CD4-positive, alpha-beta T cell treated with Interleukin-4 for 4 hours (primary cell): ENCODE measurements around the gene AKR1E2.

ENCODE experiments used
- DNase-seq: peaks from one replicate; pipeline ENCODE4 v3.0.0-alpha.2; 2020

AKR1E2 gene

DNA sequence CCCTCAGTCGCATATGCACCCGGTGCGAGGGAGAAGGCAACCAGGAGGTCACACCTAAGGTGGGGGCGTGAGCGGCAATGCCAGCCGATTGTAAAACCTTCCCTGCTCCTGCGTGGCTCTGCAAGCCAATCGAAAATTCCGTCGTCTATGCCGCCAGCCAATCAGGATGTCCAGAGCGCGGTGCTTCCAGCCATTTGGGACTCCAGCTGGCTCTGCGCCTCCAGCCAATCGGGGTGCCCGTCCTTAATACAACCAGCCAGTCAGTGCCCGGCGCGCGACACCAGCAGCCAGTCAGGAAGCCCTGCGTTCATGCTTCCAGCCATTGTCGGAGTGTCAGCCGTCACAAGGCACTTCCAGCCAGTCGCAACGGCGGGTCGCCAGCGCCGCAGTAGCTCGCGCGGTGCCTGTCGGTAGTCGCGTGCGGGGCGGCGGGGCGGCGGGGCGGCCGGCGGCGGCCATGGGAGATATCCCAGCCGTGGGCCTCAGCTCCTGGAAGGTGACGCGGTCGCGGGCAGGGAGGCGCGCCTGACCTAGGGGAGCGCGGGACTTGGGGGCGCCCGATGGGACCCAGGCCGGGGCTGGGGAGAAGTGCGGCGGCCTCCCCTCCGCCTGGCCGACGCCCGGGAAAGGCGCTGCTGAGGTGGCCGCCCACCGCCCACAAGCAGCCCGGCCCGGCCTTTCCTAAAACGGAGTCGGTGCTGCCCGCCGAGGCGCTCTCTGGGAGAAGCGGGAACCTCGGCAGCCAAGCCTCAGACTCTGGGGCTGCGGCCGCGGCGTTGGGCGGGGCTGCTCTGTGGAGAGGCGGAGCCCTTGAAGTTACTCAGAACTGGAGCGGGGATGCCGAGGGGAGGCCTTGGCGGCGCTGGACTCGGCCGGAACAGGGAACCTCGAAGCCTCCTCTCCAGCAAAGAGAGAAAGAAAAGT is at the start of gene AKR1E2:
AKR1E2 (plus strand) TSS at position 340 of the 924 bp plus-strand sequence; CDS start at position 458, 118 bp downstream.
- DNase-seq: peak; percentile 86

DNA sequence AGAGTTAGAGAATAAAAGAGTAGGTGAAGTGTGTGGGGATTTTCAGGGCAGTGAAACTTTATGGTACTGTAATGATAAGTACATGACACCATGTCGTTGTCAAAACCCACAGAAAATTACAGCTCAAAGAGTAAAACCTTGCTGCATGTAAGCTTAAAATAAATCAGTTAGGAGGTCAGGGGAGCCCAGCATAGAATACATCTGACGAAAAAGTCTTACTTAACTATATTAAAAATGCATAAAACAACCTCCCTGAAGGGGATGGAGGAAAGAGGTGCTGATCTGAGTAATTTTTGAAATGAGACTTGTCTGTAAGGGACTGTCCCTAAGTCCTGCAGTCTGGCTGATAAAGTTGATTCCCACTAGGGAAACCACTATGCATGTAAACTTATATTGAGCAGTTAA is 49.8 kb upstream of the AKR1E2 start:
- no peak for DNase-seq

DNA sequence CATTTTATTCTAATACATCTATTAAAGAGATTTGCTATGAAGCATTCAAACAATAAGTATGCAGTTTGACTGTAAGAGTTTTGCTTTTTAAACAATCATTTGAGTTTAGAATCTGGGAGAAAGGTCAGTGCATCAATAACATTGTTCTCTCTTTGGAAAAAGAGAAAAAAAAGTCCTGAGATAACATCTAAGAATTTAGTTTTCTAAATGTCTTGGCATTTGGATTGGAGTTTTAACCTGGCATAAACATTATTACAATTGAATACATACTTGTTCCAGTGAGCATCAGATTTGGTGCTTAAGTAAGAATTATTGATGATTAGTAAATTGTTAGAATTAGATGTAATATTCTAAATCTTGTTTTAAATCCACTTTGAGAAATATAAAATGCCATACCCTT is 47.2 kb upstream of the AKR1E2 start:
- no peak for DNase-seq

DNA sequence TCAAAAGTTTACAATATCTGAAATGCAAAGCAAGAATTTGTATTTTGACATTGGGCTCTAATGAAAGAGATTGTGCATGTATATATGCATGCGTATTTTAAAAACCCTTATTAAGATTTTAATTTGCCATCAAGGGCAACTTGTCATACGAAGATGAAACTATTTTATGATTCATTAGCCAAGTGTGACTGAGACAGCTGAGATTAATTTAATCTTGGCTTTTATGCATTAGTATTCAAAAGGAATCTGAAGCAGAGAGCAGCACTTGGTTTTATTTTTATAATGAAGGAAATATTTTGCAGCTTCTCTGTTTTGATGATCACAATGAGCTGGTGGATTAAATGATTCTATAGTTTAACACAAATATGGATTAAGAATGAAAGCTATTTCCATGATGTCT is 45.9 kb upstream of the AKR1E2 start:
- DNase-seq: no peak

DNA sequence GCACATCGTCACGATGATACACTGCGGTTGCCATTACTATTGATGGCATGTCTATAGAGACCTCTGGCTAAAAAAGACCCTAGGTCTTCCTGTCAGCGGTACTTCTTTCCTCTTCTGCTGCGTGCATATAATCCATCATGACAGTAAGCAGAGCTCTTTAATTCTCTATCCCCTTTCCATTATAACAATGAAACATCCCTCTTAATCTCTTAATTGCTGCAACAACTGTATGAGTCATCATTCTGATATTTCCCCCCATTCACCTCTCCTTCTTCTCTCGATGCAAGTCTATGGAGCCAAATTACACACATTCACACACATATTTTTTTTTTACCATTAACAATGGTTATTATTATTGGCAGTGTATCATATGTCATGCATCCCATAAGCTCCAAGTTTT is 45.2 kb upstream of the AKR1E2 start:
- DNase-seq: no peak

DNA sequence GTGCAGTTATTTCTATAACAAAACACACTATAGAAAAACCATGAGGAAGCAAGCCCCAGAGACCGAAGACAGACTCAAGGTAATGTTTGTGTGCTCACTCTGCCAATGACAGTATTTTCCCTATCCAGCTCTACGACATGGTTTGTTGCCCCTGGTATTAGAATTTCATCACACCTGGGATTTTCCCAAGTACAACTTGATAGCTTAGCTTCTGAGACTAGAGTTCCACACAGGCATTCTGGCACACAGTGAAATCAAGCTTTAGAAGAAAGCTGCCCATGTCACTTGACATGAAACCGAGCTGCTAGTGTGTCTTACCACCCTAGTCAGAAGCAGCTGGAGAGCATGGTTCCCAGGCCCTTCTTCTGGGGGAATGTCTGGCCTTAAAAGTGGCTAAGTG is 44.1 kb upstream of the AKR1E2 start:
- no peak for DNase-seq

DNA sequence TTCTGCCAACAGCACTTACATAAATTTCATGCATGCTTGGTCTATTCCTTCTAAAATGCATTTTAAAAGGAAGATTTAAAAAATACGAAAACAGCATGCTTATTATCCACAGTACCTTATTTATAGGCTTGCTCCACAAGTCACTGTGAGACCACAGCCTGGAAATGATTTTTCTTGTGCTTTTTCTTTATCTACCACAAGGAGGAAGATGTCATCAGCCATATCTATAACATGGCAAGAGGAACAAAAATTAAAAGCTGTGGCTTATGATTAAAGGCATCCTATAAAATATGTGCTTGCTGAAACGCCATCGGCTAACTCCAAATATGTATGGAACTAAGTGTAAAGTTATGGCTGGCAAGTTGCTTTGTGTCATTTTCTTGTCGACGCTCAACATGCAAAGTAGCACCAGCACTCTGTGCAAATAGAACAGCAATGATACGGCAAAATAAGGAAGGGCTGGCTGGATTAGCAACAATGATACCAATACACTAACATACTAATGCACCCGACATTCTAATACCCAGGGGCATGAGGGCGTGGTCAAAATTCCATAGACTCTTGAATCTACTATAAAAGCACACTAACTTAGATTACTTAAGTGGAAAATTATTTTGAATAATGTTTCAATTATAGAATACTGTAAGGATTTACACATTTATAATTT is 41.2 kb upstream of the AKR1E2 start:
- no peak for DNase-seq

DNA sequence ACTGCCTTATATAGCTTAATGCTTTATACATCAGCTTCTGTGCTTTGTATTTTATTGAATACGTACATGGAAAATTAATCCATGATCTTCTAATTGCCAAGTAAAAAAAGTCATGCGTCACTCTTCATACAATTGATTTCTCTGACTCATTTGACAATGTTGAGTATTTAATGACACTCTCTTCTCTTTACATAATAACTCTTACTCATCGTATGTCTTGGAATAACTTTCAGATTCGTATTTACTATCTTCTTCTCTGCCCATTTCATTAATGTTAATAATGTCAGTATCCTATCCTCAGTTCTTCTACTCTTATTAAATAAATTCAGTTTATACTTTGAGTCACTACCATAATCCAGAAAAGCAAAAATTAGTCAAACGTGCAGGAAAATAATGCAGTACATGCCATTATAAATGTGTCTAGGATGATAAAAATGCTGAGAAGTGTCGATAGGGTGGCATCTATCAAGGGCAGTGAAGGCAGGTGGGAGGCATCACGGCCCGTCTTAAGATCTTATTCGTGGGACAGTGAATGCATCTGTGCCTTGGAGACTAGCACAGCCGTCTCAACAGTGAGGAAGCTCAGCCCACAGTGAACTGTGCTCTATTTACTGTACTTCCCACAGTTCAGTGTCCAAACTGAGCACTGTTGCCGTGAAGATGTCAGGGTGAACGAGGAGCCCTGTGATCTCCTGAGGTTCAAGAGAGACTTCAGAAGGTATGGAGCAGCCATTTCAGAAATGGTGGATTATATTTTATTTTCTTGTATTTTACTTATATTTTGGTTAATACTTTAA is 39.8 kb upstream of the AKR1E2 start:
- DNase-seq: no peak

DNA sequence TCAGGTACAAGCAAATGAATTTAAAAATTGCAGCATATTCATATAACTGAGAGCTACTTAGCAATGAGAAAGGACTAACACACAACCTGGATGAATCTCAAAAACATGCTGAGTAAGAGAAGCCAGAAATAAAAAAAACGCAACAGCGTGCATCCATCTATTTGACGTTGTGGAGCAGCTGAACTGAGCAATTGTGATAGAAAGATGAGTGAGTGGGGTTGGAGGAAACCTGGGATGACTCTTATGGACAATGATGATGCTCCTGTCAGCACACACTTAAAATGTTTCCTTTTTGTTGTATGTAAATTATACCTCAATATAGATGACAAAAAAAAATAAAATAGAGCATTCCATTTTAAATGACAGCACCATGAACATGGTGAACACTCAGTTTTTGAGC is 36.0 kb upstream of the AKR1E2 start:
- DNase-seq: no peak

DNA sequence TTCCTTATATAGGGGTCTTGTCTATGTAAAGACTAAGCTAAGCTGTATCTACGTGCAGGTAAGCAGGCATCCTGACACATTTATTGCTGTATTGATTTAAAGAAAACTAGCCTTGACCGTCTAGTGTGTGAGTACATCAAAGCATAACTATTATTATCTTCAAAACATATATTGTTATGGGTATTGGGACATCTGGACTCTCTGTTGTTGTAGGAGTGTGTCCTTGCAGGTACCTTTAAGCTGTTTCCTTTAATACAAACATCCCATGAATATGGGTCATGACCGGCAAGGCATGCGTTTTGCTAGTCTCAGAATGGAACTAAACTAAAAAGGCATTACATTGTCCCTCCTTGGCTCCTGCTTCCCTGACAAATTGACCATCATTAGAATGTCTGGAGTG is 35.1 kb upstream of the AKR1E2 start:
- DNase-seq: no peak

DNA sequence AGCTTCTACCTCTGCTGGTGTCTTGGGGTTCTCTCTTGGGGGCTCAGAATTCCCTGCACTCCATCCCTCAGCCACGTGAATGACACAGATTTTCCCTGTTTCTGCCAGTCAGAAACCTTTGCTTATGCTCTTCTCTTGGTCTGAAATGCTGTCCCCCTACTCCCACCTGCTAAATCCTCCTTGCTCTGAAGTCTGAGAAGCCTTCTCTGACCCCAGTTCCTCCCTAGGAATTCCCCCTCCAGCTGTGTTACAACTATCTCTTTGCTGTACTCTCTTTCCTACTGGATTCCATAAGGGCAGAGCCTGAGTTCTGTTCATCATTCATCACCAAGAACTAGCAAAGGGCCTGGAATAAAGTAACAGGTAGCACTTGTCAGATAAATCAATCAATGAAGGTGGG is 33.6 kb upstream of the AKR1E2 start:
- no peak for DNase-seq

DNA sequence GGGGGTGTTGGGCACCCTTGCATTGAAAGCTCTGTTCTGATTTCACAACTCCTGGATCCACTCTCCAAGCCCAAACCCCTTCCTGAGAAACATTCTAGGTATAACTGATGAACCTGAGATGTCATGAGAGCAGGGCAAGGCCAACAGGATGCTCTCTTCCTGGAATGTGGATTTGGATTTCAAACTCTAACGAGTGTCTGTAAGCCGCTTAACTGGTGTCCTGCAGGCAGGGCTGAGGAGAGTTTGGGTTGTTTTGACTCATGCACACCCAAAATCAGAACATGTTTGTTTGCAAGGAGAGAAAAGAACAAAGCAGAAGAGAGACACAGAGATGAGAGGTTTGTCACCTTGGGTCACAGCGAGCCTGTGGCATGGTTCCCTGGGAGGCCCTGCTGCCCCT is 24.6 kb upstream of the AKR1E2 start:
- no peak for DNase-seq

DNA sequence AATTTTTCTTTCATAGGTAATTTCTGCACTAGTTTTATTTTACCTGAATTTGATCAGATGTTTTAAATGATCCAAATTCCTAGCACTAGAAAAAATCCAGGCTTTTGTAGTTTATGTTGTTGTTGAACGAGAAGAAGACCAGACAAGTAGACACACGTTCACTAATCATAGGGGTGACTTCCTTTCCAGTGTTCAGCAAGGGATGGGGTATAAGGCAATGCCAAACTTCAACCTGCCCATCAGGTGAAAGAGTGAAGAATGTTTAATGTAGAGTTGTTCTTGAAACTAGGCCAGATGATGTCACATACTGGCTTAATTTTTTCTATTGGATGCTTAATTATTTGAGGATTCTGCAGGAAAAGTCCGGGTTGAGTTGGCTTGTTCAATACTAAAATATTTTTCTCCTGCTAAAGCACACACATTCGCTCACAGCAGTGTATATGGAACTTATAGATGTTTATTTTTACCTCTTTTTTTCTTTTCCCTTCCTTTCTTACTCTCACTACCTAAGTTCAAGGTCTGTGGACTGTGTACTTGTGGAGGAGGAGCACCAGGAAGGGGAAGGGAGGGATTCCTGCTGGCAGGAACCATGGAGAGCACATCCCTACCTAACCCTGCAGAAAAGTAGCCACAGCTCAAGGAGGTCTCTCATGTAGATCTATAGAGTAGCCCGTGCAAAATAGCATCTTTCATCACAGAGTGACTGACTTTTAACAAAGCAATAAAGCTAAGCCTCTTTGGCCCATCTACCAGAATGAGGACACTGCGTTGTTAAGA is 23.1 kb upstream of the AKR1E2 start:
- no peak for DNase-seq

DNA sequence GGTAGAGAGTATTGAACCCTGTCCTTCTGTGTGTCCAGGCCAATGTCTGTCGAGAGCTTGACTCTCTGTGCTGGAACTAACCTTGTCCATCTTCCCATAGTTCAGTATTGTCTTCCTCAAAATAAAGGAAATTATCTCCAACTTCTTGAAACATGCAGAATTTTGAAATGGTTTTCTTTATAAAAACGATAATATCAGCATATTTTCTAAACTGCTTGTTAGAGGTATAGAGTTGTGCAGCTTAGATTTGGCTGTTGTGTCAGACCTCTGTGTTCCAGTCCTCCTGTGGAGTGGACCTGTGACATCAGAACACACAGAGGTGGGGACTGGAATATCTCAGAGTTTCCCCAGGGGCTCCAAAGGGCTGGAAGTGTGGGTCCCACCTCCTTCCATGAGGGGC is 22.2 kb upstream of the AKR1E2 start:
- no peak for DNase-seq

DNA sequence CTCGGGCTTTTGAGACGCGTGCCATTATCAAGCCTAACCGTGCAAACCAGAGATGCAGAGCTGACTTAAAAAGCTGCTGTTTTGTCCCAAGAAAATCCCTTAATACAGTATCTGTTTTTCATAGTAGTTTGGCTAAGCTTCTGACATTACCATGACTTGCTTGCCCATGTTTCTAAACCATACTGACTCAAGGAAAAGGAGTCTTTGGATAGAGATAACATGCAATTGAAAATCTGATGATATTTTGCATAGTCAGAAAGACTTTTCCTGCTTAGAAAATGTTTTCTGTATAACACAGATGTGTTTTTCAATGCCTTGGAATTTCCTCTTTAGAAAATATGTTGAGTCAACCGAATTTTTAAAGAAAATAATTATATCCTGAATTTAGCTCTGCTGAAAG is 21.5 kb upstream of the AKR1E2 start:
- no peak for DNase-seq

DNA sequence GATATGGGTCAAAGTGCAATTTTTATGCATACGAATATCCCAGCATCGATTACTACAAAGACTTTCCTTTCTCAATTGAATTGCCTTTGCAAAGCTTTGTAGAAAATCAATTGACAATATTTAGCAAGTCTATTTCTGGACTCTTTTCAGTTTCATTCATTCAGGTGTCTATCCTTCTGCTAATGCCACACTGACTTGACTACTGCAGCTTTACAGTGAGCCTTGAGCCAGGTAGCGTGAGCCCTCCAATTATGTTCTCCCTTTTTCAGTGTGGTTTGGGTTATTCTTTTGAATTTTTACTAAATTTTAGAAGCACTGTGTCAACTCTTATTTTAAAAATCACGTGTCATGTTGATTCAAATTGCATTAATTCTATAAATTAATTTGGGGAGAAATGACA is 19.5 kb upstream of the AKR1E2 start:
- no peak for DNase-seq

DNA sequence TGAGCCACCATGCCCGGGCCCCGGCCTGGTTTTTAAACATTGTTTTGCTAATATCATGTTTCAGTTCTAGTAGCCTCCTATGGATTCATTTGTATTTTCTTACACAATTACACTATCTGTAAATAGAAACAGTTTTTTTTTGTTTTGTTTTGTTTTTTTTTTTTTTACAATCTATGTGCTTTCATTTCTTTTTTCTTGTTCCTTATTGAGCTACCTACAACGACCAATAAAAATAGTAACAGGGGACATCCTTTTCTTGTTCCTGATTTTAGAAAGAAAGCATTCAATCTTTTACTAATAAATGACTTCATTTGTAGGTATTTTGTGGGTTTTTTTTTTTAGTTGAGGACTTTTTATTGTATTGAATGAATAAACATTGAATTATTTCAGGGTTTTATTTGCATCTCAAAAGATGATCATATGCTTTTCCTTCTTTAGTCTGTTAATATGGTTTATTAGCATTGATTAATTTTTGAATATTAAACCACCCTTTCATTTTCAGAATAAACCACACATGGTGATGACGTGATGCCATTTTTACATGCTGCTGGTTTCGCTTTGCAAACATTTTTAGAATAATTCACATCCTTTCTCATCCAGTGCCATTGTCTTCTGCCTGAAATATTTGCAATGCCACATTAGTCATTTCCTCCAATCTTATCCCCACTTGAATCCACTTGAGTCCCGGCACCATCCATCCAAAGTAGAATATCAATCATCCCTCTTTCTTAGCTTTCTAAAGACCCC is 18.1 kb upstream of the AKR1E2 start:
- no peak for DNase-seq

DNA sequence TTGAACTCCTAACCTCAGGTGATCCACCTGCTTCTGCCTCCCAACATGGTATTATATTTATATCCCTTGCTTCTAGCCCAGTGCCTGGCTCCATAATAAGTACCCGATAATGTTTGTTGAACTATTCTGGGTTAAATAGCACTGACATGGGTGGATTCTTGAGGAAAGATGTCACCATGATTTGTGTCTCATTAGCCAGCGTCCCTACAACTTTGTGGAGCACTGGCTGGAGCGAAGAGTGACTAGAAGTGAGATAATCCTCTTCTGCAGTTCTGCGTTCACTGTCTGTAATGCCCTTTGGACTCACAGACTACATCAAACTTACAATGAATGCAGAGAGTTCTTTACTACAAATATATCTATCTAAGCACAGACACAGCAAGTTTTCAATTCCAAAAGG is 16.9 kb upstream of the AKR1E2 start:
- DNase-seq: no peak

DNA sequence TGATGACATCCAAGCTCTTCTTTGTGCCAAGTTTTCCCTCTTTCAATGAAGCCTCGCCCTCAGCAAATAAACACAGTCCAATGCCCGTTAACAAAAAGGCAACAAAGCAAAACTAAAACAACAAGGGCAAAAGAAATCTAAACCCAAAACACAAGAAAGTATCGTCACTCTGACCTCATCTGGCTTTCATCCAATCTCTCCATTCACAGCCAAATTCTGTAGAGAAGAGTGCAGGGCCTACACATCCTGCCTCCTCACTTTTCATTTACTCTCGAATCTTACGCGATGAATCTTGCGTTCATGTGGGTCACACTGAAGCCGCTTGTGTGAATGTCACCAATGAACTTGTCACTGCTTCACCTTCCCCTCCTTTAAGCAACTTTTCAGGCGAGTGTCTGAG is 15.9 kb upstream of the AKR1E2 start:
- DNase-seq: no peak

DNA sequence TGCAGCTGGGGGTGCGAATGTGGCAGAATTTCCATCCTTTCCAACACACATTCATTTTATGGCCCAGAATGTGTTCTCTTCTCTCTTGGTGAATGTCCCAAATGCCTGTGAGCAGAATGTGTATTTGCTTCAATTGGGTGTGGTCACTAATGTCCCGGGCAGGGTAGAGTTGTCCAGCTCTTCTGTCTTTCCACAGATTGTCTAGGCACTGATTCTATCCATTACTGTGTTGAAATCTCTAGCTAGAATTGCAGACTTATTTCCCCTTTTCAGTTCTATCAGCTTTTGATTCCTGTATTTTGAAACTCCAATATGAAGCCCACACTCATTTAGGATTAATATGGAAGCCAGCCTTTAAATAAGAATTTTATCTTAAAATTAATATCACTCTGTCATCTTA is 14.0 kb upstream of the AKR1E2 start:
- no peak for DNase-seq

DNA sequence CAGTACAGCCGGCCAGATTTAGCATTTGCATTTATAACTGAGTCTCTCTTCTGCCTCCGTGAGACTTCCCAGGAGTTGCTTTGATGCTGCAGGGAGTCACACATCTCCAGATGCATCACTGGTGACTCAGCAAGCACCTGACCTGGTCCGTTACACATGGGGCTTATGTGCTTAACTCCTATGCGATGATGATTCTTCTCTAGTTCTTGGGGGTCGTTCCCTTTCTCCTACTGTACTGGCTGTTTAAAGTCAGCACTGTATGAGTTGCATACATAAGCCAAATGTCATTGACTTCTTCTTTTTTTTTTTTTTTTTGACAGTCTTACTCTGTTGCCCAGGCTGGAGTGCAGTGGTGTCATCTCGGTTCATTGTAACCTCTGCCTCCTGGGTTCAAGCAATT is 13.0 kb upstream of the AKR1E2 start:
- no peak for DNase-seq

DNA sequence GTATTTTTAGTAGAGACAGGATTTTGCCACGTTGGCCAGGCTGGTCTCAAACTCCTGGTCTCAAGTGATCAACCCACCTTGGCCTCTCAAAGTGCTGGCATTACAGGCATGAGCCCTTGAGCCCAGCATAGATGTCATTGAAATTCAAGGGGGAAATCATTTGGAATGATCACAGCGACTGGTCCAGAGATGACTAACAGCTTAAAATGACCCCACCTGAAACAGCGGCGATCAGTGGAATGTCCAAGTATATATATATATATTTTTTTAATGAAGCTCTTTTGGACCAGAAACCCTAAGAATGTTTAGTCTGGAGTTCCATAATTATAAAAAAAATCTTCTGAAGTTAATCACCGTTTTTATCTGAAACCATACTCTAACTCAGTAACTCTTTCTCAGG is 12.5 kb upstream of the AKR1E2 start:
- DNase-seq: no peak
